ENCODE results near the gene PAFAH2.

DNA sequence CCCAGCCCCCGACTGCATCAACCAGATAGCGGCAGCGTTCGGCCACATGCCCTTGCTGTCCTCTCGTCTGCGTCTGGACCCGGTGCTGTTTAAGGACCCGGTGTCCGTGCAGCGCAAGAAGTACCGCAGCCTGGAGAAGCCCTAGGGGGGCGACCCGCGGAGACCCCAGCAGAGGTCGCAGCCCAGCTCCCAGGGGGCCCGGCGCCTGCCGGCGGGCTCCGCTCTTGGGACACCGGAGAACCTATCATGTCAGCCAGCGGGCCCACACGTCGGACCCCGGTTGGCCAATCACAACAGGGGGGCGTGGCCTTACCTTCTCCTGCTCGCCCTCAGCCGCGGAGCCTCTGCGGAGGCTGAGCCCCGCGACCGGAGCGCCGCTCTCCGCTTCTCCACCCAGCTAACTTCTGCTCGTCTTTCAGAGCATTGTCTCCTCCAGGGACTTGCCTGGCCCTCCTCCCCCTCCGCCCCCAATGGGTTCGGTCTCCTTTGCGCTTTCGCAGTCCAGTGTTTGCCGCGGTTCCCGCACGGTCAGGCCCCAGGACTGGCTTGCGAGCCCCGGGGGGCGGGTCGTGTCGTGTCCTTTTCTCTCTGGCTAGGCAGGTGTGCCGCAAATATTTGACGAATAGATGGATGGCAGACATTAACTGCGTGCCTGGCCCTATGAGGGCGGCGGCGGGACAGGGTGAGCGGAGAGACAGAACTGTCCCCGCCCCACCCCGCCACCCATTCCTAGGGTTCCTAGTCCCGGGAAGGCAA is 37.5 kb upstream of the PAFAH2 start:
- TF ChIP-seq, protein P1, sequence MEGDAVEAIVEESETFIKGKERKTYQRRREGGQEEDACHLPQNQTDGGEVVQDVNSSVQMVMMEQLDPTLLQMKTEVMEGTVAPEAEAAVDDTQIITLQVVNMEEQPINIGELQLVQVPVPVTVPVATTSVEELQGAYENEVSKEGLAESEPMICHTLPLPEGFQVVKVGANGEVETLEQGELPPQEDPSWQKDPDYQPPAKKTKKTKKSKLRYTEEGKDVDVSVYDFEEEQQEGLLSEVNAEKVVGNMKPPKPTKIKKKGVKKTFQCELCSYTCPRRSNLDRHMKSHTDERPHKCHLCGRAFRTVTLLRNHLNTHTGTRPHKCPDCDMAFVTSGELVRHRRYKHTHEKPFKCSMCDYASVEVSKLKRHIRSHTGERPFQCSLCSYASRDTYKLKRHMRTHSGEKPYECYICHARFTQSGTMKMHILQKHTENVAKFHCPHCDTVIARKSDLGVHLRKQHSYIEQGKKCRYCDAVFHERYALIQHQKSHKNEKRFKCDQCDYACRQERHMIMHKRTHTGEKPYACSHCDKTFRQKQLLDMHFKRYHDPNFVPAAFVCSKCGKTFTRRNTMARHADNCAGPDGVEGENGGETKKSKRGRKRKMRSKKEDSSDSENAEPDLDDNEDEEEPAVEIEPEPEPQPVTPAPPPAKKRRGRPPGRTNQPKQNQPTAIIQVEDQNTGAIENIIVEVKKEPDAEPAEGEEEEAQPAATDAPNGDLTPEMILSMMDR (IDR thresholded peaks at IDR 0.05; ENCODE audit: insufficient read depth, low read length, poor library complexity, severe bottlenecking): no peak
- TF ChIP-seq EZH2phosphoT487 (conservative IDR thresholded peaks at IDR 0.05; ENCODE audit: low read length): no peak
